Calu3 (cell line): Measurements from ENCODE around the gene ZKSCAN3. TPM values are rescaled to one million over a fixed set of nuclear protein-coding genes. Genes with fewer than 3 reads are reported as not detected.

Experiments used
- BruUV-seq: library from RNA; stranded (reverse); fragments of 400-500 nt; replicated peaks from 2 replicates; lab custom pipeline; 2021; lab: Mats Ljungman, UMichigan
- CTCF ChIA-PET: fragments of 300-600 bp; sonication (Branson Sonifier 250); formaldehyde crosslinking; loops from one replicate; lab custom pipeline; 2022; ENCODE audit warnings: antibody characterized with exemption; lab: Charles Lee
- DNase-seq: peaks from one replicate; pipeline ENCODE4 v3.0.0; 2022
- H3K27ac Mint-ChIP-seq: one replicate; pipeline ENCODE4 v1.8.0; 2022; ENCODE audit warnings: mixed read lengths; ENCODE audit not compliant: unreplicated experiment
- H3K27me3 Mint-ChIP-seq: one replicate; pipeline ENCODE4 v1.8.0; 2022; ENCODE audit warnings: mixed read lengths; ENCODE audit not compliant: unreplicated experiment
- H3K36me3 Mint-ChIP-seq: one replicate; pipeline ENCODE4 v1.8.0; 2022; ENCODE audit warnings: mild to moderate bottlenecking, moderate library complexity, mixed read lengths; ENCODE audit not compliant: insufficient read depth, unreplicated experiment
- H3K4me1 Mint-ChIP-seq: one replicate; pipeline ENCODE4 v1.8.0; 2022; ENCODE audit warnings: mild to moderate bottlenecking, low read depth, mixed read lengths; ENCODE audit not compliant: unreplicated experiment
- H3K4me3 Mint-ChIP-seq: one replicate; pipeline ENCODE4 v1.8.0; 2022; ENCODE audit warnings: mild to moderate bottlenecking, low read depth, moderate library complexity, mixed read lengths; ENCODE audit not compliant: unreplicated experiment
- H3K9me3 Mint-ChIP-seq: one replicate; pipeline ENCODE4 v1.8.0; 2022; ENCODE audit warnings: low read depth, mixed read lengths; ENCODE audit not compliant: unreplicated experiment
- intact Hi-C: fragments of 100-400 bp; cut with micrococcal nuclease; formaldehyde crosslinking; loops from one replicate; pipeline ENCODE4 v1.10.0; 2022; ENCODE audit not compliant: unreplicated experiment
- total RNA-seq: library from RNA; stranded (reverse); gene quantifications from 2 replicates; pipeline ENCODE4 v1.2.3, GENCODE V29; 2022
- TF ChIP-seq, protein P1 (sequence below): fragments of 200-600 bp; IDR thresholded peaks from one replicate; pipeline ENCODE4 v1.8.0; 2022; ENCODE audit warnings: antibody characterized with exemption; ENCODE audit not compliant: unreplicated experiment

ZKSCAN3 gene
- total RNA-seq, 1 experiment from 2014 or later, result 7.8 TPM

- Mint-ChIP-seq H3K27me3 (no peaks in the 10 kb centered on the region), H3K4me3 (no peak overlapping the region), H3K36me3 (no peaks in the 10 kb centered on the region), H3K4me1 (peaks cover 9% of the 10 kb centered on the region), H3K9me3 (peaks cover 4% of the 10 kb centered on the region), H3K27ac (no peak overlapping the region)
- TF ChIP-seq, protein P1, sequence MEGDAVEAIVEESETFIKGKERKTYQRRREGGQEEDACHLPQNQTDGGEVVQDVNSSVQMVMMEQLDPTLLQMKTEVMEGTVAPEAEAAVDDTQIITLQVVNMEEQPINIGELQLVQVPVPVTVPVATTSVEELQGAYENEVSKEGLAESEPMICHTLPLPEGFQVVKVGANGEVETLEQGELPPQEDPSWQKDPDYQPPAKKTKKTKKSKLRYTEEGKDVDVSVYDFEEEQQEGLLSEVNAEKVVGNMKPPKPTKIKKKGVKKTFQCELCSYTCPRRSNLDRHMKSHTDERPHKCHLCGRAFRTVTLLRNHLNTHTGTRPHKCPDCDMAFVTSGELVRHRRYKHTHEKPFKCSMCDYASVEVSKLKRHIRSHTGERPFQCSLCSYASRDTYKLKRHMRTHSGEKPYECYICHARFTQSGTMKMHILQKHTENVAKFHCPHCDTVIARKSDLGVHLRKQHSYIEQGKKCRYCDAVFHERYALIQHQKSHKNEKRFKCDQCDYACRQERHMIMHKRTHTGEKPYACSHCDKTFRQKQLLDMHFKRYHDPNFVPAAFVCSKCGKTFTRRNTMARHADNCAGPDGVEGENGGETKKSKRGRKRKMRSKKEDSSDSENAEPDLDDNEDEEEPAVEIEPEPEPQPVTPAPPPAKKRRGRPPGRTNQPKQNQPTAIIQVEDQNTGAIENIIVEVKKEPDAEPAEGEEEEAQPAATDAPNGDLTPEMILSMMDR, result no peak
- TSS peak; percentile 89 for BruUV-seq
- intact Hi-C loops, result no loop called here
- peak; percentile 16 for DNase-seq
- CTCF ChIA-PET, result interaction anchor here (1.0 to 2.3 kb wide), 2 partner anchors 20 to 69 kb away, joined by 3 to 11 read pairs; partner anchors contain the start of gene ZSCAN26
These were observed 13.2 kb upstream of the ZKSCAN3 start for GRCh38 chr6:28336284-28337120.

DNA sequence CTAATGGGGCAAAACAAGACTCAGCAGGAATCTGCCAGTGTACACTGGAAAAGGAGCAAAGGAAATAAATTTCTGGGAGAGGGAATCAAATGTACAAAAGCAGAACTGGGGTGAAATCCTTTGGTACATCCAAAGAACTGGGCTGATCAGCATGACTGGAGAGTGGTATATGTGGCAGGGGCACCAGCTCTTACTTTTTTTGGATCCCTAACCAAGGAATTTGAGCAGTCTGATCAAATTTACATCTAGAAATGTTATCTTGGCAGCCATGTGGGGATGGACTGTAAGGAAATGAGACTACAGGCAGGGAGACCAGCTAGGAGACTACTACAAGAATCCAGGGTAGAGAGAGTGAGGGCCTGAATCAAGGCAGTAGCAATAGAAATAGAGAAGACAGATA is 12.6 kb upstream of the ZKSCAN3 start:
- BruUV-seq, result no TSS peak
- intact Hi-C loops, result no loop called here
- Mint-ChIP-seq H3K4me1 (peaks cover 9% of the 10 kb centered on the region), H3K36me3 (no peaks in the 10 kb centered on the region), H3K9me3 (peaks cover 4% of the 10 kb centered on the region), H3K27me3 (no peaks in the 10 kb centered on the region), H3K27ac (no peak overlapping the region), H3K4me3 (no peak overlapping the region)
- DNase-seq, result no peak
- CTCF ChIA-PET, result interaction anchor here (1.0 to 2.3 kb wide), 2 partner anchors 19 to 70 kb away, joined by 3 to 11 read pairs; partner anchors contain the start of gene ZSCAN26
- TF ChIP-seq, protein P1, result no peak

DNA sequence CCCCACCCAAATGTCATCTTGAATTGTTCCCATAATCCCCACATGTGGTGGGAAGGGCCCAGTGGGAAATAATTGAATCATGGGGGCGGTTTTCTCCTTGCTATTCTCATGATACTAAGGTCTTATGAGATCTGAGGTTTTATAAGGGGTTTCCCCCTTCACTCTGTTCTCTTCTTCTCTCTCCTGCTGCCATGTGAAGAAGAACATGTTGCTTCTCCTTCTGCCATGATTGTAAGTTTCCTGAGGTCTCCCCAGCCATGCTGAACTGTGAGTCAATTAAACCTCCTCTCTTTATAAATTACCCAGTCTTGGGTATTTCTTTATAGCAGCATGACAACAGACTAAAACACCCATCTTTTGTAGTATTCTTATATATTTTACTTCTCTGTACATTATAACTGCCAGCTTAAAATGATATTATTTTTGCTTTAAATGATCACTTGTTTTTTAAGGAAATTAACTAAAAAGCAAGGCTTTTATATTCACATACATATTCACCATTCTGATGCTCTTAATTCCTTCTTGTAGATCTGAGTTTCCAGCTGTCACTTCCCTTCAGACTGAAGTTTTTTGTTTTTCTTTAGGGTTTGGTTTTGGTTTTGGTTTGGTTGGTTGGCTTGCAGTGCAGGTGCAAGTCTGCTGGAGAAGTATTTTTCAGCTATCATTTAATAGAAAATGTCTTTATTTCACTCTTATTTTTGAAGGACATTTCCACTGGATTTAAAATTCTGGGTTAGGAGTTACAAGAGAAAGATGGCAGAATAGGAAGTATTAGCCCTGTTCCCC is 9.2 kb upstream of the ZKSCAN3 start:
- TF ChIP-seq, protein P1, result no peak
- H3K27ac Mint-ChIP-seq, result no peak overlapping the region
- peaks cover 4% of the 10 kb centered on the region for H3K9me3 Mint-ChIP-seq
- H3K4me1 Mint-ChIP-seq, result no peaks in the 10 kb centered on the region
- no peaks in the 10 kb centered on the region for H3K36me3 Mint-ChIP-seq
- no TSS peak for BruUV-seq
- intact Hi-C loops, result no loop called here
- CTCF ChIA-PET, result no interaction called here
- H3K27me3 Mint-ChIP-seq, result peaks cover 7% of the 10 kb centered on the region
- no peak overlapping the region for H3K4me3 Mint-ChIP-seq
- DNase-seq, result no peak

GRCh38 chr6:28343898-28344677 is 5.7 kb upstream of the ZKSCAN3 start:
- H3K27ac Mint-ChIP-seq, result no peak overlapping the region
- peaks cover 32% of the 10 kb centered on the region for H3K27me3 Mint-ChIP-seq
- H3K9me3 Mint-ChIP-seq, result peaks cover 4% of the 10 kb centered on the region
- intact Hi-C loops, result no loop called here
- H3K4me3 Mint-ChIP-seq, result no peak overlapping the region
- DNase-seq, result no peak
- no TSS peak for BruUV-seq
- TF ChIP-seq, protein P1, result no peak
- no peaks in the 10 kb centered on the region for H3K4me1 Mint-ChIP-seq
- CTCF ChIA-PET, result interaction anchor here (0.7 kb wide), 2 partner anchors 12 to 202 kb away, joined by 3 to 4 read pairs; partner anchors contain the start of gene ZKSCAN8
- H3K36me3 Mint-ChIP-seq, result no peaks in the 10 kb centered on the region
